ENCODE data around the gene MIF4GD.
"Not testable (repeated sequence)": the region's sequence is repeated elsewhere in the genome, so short reads cannot be mapped to it uniquely, and the experiment has no call there.

Gene MIF4GD

DNA sequence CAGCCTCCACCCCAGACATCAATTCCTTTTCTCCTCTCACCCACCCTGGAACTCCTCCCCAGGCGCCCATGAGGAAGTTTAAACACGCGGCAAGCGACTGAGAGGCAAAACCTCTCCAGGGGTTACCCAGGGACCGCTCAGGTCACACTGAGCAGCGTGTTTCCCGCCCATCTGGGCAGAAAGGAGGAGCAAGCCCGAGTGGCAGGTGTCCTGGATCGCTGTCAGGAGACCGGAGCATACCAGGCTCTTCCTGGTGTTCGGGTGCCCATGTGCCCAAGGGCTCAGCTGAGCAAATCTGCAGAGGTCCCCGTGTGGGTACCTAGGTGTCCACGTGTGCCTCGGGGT, 17.7 kb upstream of the MIF4GD start:
- peak; percentile 67 for DNase-seq (ENCODE audit: low spot score)

DNA sequence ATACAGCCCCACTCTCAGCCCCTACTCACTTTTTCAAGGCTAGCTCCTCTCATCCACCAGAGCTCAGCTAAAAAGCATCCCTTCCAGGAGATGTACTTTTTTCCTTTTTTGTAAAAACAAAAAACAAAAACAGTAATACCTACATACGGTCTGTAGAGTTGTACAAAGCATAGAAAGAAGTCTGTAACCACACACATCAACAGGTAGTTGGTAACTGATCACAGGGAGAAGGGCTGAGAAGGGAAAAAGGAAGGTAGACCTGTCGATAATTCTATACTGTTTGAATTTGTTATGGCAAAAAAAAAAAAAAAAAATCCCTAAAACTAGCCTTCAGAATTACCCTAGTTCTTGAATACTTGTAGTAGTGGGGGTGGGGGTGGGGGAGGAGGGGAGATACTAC, 17.3 kb upstream of the MIF4GD start:
- no peak for DNase-seq (ENCODE audit: low spot score)

- DNase-seq (ENCODE audit: low spot score) = no peak
Observed at GRCh38 chr17:75287221-75287620, 16.2 kb upstream of the MIF4GD start.

DNA sequence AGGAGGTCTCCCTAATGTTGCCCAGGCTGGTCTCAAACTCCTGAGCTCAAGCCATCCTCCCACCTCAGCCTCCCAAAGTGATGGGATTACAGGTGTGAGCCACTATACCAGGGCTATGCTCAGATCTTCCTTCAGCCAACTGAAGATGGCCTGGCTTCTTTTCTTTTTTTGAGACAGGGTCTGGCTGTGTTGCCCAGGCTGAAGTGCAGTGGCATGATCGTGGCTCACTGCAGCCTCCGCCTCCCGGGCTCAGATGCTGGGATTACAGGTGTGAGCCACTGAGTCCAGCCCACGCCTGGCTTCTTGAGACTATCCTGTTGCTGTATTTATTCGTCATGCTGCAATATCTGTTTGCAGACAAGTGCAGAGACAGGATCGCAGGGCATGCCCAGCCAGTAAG, 14.1 kb upstream of the MIF4GD start:
- DNase-seq (ENCODE audit: low spot score) = no peak

DNA sequence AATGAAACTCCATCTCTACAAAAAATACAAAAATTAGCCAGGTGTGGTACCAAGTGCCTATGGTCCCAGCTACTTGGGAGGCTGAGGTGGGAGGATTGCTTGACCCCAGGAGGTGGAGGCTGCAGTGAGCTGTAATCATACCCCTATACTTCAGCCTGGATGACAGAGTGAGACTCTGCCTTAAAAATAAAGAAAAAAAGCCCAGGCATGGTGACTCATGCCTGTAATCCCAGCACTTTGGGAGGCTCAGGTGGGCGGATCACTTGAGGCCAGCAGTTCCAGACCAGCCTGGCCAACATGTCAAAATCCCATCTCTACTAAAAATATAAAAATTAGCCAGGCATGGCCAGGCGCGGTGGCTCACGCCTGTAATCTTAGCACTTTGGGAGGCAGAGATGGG, 9.2 kb upstream of the MIF4GD start:
- DNase-seq (ENCODE audit: low spot score) = not testable (repeated sequence)

DNA sequence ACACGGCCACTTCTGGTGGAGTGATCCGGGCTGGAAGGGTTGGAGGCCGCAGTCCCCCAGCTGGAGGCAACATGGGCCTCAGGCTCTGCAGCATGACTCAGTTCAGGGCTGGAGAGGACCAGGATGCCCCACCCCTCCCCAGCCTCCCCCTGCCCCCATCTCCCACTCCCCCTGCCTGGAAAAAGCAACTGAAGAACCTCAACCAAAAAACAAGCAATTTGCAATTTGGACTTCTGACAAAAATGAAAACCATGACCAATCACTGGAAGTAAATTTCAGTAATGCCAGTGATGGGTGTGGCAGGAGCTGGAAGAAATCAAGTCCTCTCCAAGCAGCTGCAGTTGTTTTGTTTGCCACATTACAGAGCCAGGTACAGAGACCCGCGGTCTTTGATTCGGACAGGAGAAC, 6.6 kb upstream of the MIF4GD start:
- DNase-seq (ENCODE audit: low spot score) = peak; percentile 11

DNA sequence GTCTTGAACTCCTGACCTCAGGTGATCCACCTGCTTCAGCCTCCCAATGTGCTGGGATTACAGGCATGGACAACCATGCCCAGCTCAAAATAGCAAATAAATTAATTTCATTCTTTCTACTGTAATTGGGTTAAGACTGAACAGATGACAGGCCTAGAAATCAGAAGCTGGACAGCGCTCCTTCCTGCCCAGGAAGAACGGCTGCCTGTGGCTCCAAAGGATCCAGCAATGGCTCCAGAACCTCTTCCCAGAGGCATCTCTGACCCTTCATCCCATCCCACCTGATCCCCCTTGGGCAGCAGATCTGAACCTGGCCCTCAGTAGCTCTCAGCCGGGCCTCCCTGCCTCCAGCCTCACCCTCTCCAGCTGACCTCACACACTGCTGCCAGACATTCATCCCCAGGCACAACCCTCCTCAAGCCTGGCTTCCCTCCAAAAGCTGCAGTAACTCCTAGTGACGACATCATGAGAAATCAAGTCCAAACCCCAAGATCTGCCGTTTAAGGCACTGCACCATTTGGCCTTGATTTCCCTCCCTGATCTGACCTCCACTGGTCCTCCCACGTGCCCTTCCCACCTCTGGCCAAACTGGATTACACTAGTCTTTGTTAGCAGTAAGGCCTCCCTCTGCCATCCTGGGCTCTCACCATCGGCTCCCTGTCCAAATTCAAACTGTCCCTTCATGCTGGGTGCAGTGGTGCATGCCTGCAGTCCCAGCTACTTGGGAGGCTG, 3.1 kb upstream of the MIF4GD start:
- DNase-seq (ENCODE audit: low spot score) = peak; percentile 3

GRCh38 chr17:75272848-75273184, 1.8 kb upstream of the MIF4GD start:
- DNase-seq (ENCODE audit: low spot score) = peak; percentile 0

DNA sequence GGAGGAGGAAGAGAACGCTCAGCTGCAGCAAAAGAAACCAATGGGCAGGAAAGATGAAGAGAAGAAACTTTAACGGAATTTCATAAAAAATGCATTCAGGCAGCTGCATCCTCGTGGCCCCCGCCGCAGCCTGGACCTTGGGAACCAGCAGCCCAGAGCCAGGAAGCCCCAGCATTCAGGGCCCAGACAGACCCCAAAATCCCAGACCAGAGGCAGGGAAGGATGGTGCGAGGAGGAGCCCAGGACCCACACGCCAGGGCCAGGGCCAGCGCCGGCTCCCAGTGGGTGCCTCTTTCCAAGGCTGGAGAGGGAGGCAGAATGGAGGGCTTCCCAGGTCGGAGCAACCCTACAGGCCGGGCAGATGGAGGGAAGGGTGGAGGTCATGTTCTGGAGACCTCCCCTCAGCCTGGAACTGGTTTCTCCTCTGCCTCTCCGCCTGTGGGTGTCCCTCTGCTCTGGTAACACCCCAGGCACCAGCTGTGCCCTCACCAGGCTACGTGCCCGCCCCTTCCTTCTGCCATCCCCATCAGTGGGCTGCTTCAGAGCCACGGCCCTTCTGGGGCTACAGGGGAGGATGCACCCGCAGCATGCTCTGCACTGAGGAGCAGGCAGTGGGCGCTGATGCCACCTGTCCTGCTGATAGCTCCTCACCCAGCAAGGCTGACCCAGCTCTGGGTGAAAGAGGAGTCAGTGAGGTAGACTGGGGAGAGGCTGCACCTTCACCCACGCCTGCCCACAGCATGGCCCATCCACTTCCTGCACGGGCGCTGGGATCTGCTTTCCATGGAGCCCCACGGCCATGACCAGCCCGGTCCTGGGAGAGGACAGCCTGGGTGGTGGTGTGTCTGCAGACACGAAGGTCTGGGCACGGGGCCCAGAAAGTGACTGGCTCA, 1.2 kb upstream of the MIF4GD start:
- peak; percentile 33 for DNase-seq (ENCODE audit: low spot score)

- DNase-seq (ENCODE audit: low spot score) = peak; percentile 99
Observed at GRCh38 chr17:75271233-75271954, 363 bp upstream of the MIF4GD start.

- peak; percentile 79 for DNase-seq (ENCODE audit: low spot score)
Observed at GRCh38 chr17:75270218-75270965, 639 bp downstream of the MIF4GD start.

GRCh38 chr17:75269844-75270217, 1.2 kb downstream of the MIF4GD start:
- DNase-seq (ENCODE audit: low spot score) = no peak

DNA sequence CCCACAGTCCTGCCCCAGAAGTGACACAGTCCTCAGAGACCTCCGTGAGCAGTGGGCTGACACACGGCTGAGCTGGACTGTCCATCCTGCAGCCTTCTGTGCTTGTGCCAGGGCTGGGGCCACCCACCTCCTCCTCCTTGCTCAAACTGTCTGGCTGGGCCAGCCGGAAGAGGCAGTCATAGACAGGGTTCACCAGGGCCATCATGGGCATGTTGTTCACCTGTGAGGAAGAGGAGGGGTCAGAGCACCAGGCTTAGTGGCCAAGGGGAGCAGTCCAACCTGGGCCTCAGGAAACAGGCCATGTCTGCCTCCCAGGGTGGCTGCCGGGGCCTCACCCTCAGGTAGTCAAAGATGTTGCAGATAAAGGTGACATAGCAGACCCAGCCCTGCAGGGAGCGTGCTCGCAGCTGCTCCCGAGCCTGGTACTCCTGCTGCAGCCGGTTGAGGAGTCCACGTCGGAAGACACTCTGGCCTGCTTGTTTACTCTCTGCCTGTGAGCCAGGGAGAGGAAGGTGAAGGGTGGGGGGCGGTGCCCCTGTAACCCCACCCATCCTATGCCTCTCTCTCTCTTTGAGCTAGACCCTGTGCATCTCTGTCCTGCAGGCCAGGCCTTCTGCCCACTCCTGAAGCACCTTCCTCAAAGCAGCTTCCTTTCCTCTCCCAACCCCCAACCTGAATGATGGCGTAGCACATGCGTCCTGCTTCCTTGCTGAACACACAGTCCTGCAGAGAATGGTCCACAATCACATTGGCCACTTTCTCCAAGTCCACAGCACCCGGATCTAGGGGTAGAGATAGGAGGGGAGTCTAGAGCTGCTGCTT, 3.4 kb downstream of the MIF4GD start:
- peak; percentile 80 for DNase-seq (ENCODE audit: low spot score)

DNA sequence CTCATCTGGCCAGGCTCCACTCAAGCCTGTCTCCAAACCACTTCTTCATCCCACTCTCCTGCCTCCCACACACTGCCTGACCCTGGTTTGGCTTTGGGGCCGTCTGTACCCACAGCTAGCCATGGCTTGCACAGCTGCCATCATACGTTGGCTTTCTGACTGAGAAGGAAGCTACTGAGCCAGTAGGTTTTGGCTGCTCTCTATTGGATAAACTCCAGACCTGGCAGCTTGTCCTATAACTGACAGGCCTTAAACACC, 3.9 kb downstream of the MIF4GD start:
- DNase-seq (ENCODE audit: low spot score) = no peak

- DNase-seq (ENCODE audit: low spot score) = no peak
Observed at GRCh38 chr17:75266316-75267152, 4.5 kb downstream of the MIF4GD start.

DNA sequence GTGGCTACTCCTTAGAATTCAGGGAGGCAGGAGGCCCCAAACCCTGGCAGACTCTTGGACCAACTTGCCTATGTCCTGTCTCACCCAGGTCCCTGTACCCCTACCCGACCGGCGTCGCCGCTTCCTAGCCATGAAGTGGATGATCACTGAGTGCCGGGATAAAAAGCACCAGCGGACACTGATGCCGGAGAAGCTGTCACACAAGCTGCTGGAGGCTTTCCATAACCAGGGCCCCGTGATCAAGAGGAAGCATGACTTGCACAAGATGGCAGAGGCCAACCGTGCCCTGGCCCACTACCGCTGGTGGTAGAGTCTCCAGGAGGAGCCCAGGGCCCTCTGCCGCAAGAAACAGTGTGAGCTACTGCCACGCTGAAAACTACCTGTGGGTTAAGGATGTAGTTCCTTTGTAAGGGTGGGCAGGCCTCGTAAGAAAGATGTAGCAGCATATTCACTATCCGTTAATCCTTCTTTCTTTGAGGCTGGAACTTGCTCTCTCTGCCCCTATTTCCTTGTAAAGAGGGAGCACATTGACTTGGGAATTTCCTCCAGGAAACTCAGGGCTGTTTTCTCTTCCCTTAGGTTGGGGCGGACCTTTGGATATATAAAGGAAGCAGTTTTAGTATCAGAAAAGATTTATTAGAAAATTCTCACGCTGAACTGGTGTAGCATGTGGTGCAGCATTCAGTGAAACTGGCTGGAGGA, 5.3 kb downstream of the MIF4GD start:
- DNase-seq (ENCODE audit: low spot score) = no peak

- DNase-seq (ENCODE audit: low spot score) = no peak
Observed at GRCh38 chr17:75263055-75263454, 8.0 kb downstream of the MIF4GD start.

DNA sequence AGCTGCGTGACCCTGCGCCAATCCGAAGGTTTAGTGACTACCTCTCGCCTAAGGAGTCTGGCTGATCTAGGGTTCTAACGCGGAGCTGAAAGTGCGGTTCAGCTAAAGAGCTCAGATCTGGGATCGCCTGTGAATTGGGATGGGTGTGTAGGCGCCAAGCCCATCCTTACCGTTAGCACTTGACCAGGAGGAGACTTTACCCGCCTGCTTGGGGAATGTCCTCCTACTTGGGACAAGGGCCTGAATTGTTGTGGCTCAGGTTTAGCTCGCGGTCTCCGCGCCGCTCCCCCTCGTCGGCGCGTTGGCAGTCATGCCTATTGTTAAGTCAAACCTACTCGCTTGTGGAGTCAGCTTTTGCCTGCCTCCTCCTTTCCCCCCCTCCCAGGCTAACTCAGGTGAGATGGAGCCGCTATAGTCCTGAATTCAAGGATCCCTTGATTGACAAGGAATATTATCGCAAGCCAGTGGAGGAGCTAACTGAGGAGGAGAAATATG, 8.9 kb downstream of the MIF4GD start:
- DNase-seq (ENCODE audit: low spot score) = no peak

GRCh38 chr17:75261336-75262111, 9.5 kb downstream of the MIF4GD start, which contains the start of the genes GGA3 and MRPS7:
Gene GGA3 (minus strand): TSS chr17:75261606. CDS start chr17:75261587, 19 bp downstream.
Gene MRPS7 (plus strand): TSS chr17:75261879. CDS start chr17:75261901, 22 bp downstream.
- peak; percentile 97 for DNase-seq (ENCODE audit: low spot score)
